ENCODE results near the gene CHST11.

The CHST11 gene

GRCh38 chr12:104585448-104586055 lies 128.8 kb downstream of the CHST11 start:
- DNase-seq (ENCODE audit: low read depth): no peak

GRCh38 chr12:104586351-104586919 lies 129.7 kb downstream of the CHST11 start:
- DNase-seq (ENCODE audit: low read depth): no peak

DNA sequence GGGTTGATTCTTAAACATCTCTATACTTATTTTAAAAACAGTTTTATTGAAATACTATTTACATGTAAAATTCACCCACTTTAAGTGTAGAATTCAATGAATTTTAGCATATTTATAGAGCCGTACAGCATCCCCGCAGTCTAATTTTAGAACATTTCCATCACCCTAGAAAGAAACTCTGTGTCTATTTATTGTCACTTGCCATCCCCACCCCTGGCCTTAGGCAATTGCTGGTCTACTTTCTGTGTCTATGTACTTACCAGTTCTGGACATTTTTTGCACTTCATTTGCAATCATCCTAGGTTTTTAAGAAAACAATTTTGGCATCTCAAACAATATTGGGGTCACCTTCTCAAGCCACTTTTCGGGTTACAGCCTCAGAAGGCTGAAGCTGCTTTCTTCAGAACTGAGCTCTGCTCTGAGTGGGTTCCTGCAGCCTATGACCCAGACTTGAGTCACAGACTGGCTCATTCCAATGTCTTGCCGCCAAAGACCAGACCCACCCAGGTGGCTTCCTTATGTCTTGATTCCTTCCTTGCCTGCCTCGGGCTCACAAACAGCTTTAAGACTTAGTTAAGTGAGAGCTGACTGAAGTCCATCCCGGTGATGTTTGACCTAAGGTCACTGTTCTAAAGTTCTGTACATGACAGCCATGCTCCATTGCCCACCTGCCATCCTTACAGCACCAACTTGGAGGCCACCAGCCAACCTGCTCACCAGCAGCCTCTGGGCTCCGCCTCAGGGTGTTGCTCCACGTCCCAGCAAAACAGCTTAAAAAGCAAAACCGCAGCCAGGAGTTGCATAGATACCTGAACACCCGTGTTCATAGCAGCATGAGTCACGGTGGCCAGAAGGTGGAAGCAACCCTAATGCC lies 131.5 kb downstream of the CHST11 start:
- no peak for DNase-seq (ENCODE audit: low read depth)

DNA sequence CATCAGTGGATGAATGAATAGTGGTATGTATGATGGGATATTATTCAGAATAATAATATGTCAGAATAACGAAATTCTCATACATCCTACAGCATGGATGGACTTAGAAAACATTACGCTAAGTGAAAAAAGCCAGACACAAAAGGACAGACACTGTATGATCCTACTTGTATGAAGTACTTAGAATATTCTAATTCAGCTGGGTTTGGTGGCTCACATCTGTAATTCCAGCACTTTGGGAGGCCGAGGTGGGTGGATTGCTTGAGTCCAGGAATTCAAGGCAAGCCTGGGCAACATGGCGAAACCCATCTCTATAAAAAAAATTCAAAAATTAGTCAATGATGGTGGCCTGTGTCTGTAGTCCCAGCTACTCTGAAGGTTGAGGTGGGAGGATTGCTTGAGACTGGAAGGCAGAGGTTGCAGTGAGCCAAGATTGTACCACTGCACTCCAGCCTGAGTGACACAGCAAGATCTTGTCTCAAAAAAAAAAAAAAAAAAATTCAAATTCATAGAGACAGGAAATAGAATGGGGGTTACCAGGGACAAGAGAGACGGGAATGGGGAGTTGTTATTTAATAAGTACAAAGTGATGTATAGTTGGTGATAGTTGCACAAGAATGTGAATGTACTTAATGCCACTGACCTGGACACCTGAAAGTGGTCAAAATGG lies 132.3 kb downstream of the CHST11 start:
- DNase-seq (ENCODE audit: low read depth): no peak

DNA sequence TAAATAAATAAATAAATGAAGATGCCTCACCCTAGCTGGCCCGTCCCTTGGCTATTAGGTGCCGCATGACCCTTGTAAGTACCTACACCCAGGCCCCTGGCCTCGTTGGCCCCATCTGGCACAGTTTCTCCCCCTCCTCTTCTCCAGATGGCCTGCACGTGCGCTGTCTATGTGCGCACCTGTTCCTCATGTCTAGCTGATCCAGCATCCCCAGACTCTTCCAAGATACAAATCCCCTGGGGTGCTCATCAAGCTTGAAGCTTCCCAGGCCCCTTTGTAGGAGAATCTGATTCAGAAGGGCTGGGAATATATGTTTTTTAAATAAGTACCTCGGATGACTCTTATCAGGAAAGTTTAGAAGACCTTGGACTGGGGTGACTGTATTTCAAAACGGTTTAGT lies 133.3 kb downstream of the CHST11 start:
- DNase-seq (ENCODE audit: low read depth): no peak

DNA sequence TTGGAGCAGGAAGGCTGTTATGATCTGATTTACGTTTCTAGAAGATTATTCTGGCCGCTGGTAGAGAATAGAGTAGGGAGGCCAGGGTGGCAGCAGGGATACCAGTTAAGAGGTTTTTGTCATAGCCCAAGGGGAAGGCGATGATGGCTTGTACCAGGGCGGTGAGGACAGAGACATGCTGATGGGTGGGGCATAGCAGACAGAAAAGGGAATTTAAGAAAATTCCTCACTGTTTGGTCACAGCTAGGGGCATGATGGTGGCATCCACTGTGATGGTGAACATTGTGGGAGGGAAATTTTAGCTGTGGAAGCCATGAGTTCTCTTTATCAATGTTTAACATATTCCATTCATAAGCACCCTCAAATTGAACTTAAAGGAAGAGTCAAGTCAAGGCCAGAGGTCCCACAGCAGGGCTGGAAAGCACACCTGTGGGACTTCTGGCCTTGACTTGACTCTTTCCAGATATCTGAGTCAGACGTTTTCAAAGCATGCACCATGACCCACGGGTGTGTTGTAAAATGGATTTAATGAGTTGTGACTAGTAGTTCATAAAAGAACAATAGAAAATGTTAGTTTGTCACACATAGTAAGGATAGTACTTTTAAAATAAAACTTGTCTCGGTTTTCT lies 134.6 kb downstream of the CHST11 start:
- no peak for DNase-seq (ENCODE audit: low read depth)

DNA sequence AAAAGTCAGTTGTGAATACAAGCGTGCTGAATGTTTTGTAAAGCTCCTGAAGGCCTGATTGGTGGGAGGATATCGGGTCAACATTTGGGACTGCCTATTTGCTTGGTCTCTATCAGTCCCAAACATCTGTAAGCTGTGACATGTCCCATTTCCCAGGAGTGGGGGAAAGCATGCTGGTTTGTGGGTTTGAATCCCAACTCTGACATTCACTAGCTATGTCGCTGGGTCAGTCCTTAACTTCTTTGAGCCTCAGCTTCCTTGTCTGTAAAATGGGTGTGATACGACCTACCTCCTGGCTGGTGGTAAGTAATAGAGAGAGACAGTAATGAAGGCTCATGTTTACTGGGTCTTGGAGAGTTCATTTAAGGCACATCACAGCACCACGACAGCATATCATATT lies 136.7 kb downstream of the CHST11 start:
- no peak for DNase-seq (ENCODE audit: low read depth)

DNA sequence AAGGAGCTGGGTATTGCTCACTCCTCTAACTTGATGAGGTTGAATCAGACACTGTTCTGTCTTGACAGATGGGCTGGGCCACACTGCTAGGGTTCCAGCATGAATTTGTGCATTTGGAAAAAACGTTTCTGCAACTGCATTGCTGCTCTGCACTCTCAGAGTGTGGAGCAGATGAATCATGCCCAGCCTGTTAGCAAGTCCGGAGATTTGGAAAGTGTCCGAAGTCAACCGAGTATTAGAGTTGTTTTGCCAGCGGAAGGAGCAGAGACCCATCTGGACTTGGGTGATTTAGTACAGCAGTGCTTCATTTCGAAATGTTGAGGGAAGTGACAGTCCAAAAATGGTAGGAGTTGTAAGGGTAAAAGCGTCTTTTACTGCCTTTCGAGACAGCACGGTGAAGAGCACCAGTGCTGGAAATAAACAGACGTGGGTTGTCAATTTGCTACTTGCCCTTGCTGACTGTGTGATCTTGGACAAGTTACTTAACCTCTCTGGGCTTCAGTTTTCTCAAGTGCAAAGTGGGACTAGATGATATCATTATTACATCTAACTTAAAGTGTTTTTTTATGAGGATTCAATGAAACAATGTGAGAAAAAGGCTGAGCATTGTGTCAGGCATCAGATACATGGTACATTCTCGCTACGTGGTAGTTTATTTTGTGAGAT lies 139.5 kb downstream of the CHST11 start:
- no peak for DNase-seq (ENCODE audit: low read depth)

- DNase-seq (ENCODE audit: low read depth): no peak
Measured at GRCh38 chr12:104596898-104597843, 140.4 kb downstream of the CHST11 start.

DNA sequence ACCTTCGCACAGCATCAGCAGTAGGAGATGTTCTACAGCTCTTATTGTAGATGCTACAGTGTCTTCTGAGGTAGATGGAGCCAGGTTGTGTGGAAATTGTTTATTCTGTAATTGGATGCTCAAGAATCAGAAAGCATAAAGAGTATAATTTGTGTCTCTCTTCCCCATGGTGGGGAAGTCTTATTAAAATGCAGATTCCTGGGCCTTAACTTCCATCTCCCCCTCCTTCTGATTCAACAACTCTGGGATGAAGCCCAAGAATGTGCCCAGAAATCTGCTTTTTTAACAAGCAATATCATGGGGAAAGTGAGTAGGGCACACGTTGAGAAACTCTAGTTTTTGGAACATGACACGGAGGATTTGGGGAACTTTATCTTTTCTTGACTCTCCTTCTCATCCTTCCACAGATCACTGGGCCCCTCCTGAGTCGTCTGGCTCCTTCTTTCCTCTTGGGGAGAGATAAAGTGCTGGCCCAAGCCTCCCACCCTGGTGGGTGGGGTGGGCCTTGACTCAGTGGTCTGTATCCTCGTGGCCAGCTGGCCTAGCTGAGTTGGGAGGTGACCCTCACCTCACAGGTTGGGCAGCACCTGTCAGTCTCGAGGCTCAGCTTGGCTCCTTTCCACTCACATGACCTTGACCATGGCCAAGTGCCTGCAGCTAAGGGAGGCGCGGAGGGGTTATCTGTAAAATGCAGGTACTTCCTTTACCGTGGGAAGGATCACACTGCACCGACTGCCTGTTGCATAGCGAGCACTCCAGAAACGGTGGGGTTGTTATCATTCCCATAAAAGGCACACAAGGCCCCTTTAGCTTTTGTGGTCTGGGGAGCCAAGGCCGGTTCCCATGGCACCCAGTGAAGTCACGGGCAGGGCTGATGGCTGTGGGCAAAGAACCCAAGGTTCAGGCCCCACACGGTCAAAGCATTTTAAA lies 141.9 kb downstream of the CHST11 start:
- DNase-seq (ENCODE audit: low read depth): no peak

- DNase-seq (ENCODE audit: low read depth): no peak
Measured at GRCh38 chr12:104599272-104600035, 142.7 kb downstream of the CHST11 start.

- no peak for DNase-seq (ENCODE audit: low read depth)
Measured at GRCh38 chr12:104600036-104600712, 143.4 kb downstream of the CHST11 start.

- no peak for DNase-seq (ENCODE audit: low read depth)
Measured at GRCh38 chr12:104600790-104601739, 144.3 kb downstream of the CHST11 start.

GRCh38 chr12:104602406-104602805 lies 145.7 kb downstream of the CHST11 start:
- no peak for DNase-seq (ENCODE audit: low read depth)

DNA sequence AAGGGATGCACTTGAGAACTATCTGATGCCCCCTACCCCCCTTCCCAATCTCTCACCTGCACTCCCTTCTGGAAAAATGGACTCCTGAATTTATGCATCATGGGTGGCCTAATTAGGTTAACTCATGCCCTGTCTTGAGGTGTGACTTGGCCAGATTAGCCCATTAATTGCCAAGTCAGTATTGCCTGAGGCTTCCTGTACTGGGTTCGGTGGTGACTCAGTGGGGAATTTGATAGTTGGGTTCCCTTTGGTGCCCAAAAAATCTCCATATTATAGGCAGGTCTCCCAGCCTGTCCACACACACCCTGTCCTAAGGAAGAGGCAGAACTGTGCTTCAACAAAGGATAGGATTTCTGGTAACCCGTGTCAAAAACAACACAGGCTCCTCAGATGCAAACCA lies 146.1 kb downstream of the CHST11 start:
- no peak for DNase-seq (ENCODE audit: low read depth)

DNA sequence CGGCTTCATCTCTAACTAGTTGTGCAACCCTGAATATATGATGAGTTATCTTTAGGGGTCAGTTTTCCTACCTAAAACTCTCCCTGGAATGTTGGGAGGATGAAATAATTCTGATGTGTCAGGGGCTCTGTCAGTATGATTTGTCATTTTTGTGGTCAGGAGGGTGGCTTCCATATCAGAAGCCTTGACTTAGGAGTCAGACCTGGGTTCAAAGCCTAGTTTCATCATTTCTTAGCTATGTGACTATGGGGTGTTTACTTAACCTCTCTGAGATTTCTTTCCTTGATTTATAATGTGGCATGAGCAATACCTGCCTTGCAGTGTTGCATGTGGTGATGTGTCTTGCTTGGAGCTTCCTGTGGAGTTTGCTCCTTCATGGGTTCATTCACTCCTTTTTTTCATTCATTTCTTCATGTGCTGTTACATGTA lies 146.8 kb downstream of the CHST11 start:
- DNase-seq (ENCODE audit: low read depth): no peak

All from activated T-helper 9 cell treated with anti-CD3 and anti-CD28 coated beads, Interleukin-2, amount 50 U/mL, for 16 hours (primary cell).